Inflammatory macrophage treated with lipopolysaccharide for 4 hours (primary cell): Measurements from ENCODE around the gene ZNF679.
"Not testable (repeated sequence)": the region's sequence is repeated elsewhere in the genome, so short reads cannot be mapped to it uniquely, and the experiment has no call there.

Experiments
- DNase-seq: peaks from one replicate; pipeline ENCODE4 v3.0.0-alpha.2; 2020

ZNF679 gene

GRCh38 chr7:64228174-64228573 is at the start of gene ZNF679:
Gene ZNF679 (plus strand): TSS chr7:64228474. CDS start chr7:64249118, 20,644 bp downstream.
- DNase-seq: not testable (repeated sequence)

- DNase-seq: no peak
Observed at GRCh38 chr7:64180989-64181388, 47.3 kb upstream of the ZNF679 start.

DNA sequence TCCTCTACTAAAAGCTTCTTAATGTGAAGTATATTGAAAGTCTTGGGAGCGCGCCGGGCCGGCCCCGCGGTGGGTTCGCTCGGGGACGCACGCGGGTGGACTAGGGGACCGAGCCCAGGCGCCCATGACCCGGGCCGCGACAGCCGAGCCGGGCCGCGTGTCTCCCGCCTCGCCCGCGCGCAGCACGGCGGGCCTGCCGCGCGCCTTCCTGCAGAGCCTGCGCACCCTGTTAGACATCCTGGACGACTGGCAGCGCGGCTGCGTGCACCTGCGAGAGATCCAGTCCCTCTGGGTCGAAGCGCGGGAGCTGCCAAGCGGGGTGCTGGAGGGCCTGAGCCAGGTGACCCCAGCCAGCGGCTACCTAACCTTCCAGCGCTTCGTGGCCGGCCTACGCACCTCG is 46.7 kb upstream of the ZNF679 start:
- no peak for DNase-seq

DNA sequence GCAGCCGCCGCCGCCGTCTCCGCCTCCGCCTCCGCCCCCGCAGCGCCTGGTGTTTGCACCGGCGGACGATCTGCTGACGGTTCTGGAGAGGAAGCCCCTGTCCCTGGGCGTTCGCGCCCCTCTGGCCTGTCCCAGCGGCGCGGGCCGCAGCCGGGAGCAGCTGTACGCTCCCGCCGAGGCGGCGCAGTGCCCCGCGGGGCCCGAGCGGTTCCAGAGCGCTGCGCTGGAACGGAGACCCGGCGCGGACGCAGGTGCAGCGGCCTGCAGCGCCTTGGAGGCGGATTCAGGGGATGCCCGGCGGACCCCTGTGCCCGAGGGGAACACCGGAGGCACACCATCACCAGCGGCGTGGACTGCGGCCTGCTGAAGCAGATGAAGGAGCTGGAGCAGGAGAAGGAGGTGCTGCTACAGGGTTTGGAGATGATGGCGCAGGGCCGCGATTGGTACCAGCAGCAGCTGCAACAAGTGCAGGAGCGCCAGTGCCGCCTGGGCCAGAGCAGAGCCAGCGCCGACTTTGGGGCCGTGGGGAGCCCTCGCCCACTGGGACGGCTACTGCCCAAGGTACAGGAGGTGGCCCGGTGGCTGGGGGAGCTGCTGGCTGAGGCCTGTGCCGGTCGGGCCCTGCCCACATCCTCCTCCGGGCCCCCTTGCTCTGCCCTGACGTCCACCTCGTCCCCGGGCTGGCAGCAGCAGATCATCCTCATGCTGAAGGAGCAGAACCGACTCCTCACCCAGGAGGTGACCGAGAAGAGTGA is 46.1 kb upstream of the ZNF679 start:
- no peak for DNase-seq

DNA sequence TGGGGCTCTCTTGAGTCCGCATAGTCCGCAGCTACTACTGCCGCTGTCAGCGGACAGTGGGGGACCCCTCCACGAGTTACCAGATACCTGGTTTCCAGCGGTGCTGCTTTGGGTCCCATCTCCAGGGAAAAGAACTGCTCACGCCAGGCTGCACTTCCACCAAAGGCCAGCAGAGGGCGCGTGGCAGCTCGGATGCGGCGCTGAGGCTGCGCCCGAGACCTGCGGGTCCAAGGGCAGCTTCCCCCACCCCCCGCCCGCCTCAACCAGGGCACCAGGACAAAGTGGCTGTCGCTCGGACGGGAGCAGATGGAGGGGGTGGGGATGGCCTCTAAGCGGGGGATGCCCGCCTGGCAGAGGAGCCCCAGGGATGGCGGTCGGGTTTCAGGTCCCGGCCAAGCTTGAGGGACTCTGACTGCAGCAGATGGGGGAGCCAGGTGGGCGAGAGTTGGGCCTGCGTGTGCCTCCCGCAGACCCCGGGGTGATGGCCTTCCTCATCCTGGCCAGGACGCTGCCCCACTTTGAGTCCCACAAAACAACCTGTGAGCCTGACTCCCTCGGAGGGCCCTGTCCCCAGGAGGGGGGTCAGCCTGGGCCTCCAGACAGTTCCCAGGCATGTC is 45.0 kb upstream of the ZNF679 start:
- no peak for DNase-seq

GRCh38 chr7:64183827-64184372 is 44.4 kb upstream of the ZNF679 start:
- no peak for DNase-seq

DNA sequence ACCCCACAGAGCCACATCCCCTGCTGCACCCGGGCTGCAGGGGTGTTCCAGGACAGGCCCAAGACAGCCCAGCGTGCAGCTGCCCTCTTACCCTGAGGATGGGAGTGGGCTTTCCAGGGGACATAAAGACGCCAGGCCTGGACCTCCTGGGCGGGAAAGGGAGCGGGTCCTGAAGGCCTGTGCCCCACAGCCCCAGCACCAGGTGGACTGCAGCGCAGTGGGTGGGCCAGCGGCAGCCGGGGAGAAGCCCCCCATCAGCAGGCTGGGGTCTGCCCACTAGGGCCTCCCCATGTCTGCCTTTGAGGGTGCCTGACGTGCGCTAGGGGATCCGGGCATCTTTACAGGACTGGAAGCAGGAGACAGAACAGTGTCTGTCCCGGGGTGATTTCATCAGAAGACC is 43.9 kb upstream of the ZNF679 start:
- no peak for DNase-seq

DNA sequence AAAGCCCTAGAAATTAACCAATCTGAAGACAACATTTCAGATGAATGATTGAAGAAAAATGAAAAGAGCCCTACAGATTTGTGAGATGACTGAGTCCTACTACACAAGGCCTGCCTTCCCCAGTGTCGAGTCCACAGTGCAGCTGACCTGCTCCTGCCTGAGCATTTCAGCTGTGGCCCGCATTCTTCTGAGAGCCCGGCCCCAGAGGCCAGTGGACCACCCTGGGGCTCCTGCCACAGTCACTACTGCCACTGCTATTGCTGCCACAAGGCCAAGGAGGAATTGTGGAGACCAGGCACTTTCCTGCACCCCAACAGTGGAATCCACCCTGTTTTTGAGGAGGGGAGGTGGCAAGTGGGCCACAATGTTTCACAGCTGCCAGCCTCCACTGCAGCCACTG is 40.9 kb upstream of the ZNF679 start:
- no peak for DNase-seq

DNA sequence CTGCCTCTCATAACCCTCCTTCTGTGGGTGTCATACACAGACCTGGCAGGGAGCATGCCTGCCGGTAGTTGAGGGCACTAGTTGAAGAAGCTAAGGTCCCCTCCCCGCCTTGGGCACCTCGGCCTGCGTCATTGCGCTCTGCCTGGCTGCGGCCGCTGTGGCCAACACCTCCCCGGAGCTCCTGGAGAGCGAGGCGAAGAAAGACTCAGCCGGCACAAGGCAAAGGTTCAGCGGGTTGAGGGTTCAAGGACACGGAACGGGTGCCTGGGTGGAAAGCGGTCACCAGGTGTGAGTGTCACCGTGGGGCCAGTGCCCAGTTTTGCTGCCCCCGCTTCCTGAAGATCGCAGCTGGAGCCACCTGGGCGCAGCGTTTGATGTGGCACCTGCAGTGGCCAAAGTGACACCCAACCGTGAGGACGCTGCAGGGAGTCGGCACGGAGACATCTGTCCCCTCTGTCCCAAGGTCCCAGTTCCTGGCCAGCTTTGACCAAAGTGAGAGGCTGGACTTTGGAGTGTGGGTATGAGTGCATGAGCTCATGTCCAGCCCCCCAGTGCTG is 36.0 kb upstream of the ZNF679 start:
- DNase-seq: no peak

GRCh38 chr7:64192775-64193174 is 35.5 kb upstream of the ZNF679 start:
- no peak for DNase-seq

DNA sequence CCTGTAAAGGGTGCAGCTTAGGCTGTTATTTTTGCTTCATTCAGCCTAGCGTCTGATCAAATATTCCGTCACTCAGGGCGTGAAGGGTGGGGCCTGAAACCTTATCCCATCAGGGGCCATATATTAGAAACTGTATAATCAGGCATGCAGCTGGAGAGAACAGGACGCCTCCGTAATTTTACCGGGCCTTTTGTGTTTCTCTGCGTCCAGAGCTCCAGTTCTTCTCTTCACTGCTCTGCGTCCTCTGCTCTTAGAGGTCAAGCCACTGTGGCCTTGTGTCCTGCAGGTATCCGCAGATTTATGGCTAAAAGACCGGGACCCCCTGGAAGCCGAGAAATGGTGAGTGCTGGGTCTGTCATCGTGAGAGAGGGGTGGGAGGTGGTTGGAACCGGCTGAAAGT is 21.4 kb upstream of the ZNF679 start, which contains the start of gene ZNF735:
TSS of gene ZNF735 (plus strand) at position 301 of the 400 bp plus-strand sequence. CDS start at position 301, 0 bp downstream.
- no peak for DNase-seq

GRCh38 chr7:64219710-64220298 is 8.5 kb upstream of the ZNF679 start:
- not testable (repeated sequence) for DNase-seq

DNA sequence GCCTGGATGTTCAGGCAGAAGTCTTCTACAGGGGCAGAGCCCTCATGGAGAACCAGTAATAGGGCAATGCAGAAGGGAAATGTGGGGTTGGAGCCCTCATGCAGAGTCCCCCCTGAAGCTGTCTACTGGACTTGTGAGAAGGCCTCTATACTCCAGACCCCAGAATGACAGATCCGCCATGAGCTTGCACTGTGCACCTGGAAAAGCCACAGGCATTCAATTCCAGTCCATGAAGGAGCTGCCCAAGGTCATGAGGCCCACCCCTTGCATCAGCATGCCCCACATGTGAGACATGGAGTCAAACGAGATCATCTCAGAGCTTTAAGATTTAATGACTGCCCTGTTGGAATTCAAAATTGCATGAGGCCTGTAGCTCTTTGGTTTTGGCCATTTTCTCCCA is 4.9 kb upstream of the ZNF679 start:
- no peak for DNase-seq

- DNase-seq: no peak
Observed at GRCh38 chr7:64266341-64266919, 38.2 kb downstream of the ZNF679 start.

GRCh38 chr7:64277630-64278029 is 49.4 kb downstream of the ZNF679 start:
- DNase-seq: no peak

GRCh38 chr7:64294701-64295420 is 66.6 kb downstream of the ZNF679 start:
- DNase-seq: no peak

- not testable (repeated sequence) for DNase-seq
Observed at GRCh38 chr7:64297418-64297817, 69.1 kb downstream of the ZNF679 start.

GRCh38 chr7:64300641-64301405 is 72.5 kb downstream of the ZNF679 start:
- no peak for DNase-seq

GRCh38 chr7:64307254-64308015 is 79.2 kb downstream of the ZNF679 start:
- DNase-seq: peak; percentile 93

DNA sequence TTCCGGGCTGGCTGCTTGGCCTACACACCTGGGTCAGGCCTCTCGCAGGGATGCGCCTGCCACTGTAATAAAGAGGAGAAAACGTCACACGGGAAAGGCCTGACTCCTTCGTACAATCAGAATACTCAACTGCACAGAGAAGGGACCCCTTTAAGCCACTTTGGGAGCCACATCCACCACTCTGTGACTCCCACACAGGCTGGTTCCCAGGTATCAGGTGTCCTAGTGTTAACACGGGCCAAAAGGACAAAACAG is 79.7 kb downstream of the ZNF679 start:
- no peak for DNase-seq

DNA sequence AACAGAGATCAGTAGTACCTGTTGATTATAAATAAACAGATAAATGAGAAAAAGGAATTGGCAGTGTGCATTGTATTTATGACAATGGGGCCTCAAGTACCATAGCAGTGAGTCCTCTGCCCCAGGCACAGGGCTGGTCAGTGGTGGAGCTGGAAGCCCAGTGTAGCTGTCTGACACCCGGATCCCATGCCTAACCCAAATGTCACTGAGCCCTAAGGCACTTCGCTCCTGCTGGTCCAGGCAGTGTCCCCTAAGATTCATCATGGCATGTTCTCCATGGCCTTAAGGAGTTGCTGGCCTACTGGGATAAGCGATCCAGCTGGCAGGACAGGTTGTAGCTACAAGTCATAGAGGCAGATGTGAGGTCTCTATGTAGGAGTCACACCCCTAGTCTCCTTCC is 82.2 kb downstream of the ZNF679 start:
- DNase-seq: no peak
